ENCODE data around the gene ZBTB7B. TPM values are rescaled to one million over a fixed set of nuclear protein-coding genes. Genes with fewer than 3 reads are reported as not detected.

ZBTB7B gene
- total RNA-seq, 1 experiment from 2014 or later = 44.1 TPM

DNA sequence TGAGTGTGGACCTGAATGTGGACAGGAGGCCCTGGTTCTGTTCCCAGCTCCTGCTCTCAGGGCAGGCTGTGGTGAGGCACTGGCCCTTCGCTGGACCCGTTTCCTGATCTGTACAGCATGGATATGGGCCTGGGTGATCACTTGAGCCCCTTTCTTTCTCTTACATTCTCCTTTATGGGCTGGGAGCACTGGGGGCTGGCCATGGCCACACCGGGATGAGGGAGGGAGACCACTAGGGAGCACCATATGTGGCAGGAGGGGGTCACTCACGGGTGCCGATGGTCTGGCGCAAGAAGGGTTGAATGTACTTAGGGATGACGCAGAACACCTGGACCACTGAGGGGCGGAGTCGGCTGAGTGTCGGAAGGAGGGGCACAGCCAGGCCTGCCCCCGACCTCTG lies 28.3 kb downstream of the ZBTB7B start:
- H2AFZ ChIP-seq = no peak overlapping the region
- no peak overlapping the region for H3K27ac ChIP-seq
- intact Hi-C loops (cut with micrococcal nuclease; ENCODE audit: unreplicated experiment) = no loop called here
- CTCF ChIA-PET = no interaction called here
- H3K79me2 ChIP-seq (ENCODE audit: low read depth) = no peaks in the 10 kb centered on the region
- H3K4me2 ChIP-seq = no peak overlapping the region
- no TSS peak for BruUV-seq (replicated peaks)
- H3K27me3 ChIP-seq (ENCODE audit: insufficient read depth, low read depth) = no peaks in the 10 kb centered on the region
- no peaks in the 10 kb centered on the region for H3K9me3 ChIP-seq (ENCODE audit: insufficient read depth, low read depth)
- POLR2A ChIA-PET (ENCODE audit: unreplicated experiment) = no interaction called here
- H4K20me1 ChIP-seq (ENCODE audit: insufficient read depth) = no peaks in the 10 kb centered on the region
- TF ChIP-seq, protein P1, sequence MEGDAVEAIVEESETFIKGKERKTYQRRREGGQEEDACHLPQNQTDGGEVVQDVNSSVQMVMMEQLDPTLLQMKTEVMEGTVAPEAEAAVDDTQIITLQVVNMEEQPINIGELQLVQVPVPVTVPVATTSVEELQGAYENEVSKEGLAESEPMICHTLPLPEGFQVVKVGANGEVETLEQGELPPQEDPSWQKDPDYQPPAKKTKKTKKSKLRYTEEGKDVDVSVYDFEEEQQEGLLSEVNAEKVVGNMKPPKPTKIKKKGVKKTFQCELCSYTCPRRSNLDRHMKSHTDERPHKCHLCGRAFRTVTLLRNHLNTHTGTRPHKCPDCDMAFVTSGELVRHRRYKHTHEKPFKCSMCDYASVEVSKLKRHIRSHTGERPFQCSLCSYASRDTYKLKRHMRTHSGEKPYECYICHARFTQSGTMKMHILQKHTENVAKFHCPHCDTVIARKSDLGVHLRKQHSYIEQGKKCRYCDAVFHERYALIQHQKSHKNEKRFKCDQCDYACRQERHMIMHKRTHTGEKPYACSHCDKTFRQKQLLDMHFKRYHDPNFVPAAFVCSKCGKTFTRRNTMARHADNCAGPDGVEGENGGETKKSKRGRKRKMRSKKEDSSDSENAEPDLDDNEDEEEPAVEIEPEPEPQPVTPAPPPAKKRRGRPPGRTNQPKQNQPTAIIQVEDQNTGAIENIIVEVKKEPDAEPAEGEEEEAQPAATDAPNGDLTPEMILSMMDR (conservative IDR thresholded peaks at IDR 0.05) = no peak
- no peak for TF ChIP-seq EZH2 (IDR thresholded peaks at IDR 0.05; ENCODE audit: low read depth)
- DNase-seq = no peak
- no peaks in the 10 kb centered on the region for H3K9me2 ChIP-seq (ENCODE audit: insufficient read depth)
- H3K4me1 ChIP-seq (replicated peaks; ENCODE audit: insufficient read depth) = peaks cover 17% of the 10 kb centered on the region
- no peak overlapping the region for H3K4me3 ChIP-seq
- no peaks in the 10 kb centered on the region for H3K36me3 ChIP-seq (ENCODE audit: low read depth)
- H3F3A ChIP-seq (ENCODE audit: insufficient read depth, low read depth) = 0 out of 2 replicates have a peak, but pooled peaks cover 7% of the 10 kb centered on the region

DNA sequence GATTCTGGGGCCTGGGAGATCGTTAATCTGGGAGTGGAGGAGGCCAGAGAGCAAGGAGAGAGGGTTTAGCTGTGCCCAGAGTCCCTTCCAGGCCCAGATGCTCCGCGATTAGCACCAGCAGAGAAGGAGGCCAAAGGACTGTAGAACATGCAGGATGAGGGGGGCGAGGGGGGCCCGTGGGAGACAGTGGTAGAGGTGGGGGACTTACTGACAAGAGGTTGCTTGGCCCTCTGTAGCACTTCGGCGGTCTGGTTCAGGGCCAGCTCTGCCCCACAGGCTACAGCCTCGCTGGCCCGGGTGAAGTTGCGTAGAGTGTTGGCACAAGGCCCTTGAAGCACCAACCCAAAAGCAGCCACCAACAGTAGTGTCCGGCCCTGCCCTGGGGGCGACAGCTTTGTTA lies 30.3 kb downstream of the ZBTB7B start:
- no peak for TF ChIP-seq EZH2 (IDR thresholded peaks at IDR 0.05; ENCODE audit: low read depth)
- TF ChIP-seq, protein P1 (conservative IDR thresholded peaks at IDR 0.05) = no peak
- Histone ChIP-seq H3F3A (ENCODE audit: insufficient read depth, low read depth) (peaks cover 13% of the 10 kb centered on the region), H3K27ac (no peak overlapping the region), H3K36me3 (ENCODE audit: low read depth) (no peaks in the 10 kb centered on the region), H3K9me2 (ENCODE audit: insufficient read depth) (no peaks in the 10 kb centered on the region), H3K4me2 (no peak overlapping the region), H3K27me3 (ENCODE audit: insufficient read depth, low read depth) (no peaks in the 10 kb centered on the region), H4K20me1 (ENCODE audit: insufficient read depth) (no peaks in the 10 kb centered on the region), H3K9me3 (ENCODE audit: insufficient read depth, low read depth) (no peaks in the 10 kb centered on the region), H2AFZ (no peak overlapping the region), H3K4me1 (replicated peaks; ENCODE audit: insufficient read depth) (peaks cover 10% of the 10 kb centered on the region), H3K79me2 (ENCODE audit: low read depth) (no peaks in the 10 kb centered on the region), H3K4me3 (no peak overlapping the region)
- ChIA-PET POLR2A (ENCODE audit: unreplicated experiment) (no interaction called here), CTCF (no interaction called here)
- BruUV-seq (replicated peaks) = no TSS peak
- no peak for DNase-seq
- intact Hi-C loops (cut with micrococcal nuclease; ENCODE audit: unreplicated experiment) = no loop called here

DNA sequence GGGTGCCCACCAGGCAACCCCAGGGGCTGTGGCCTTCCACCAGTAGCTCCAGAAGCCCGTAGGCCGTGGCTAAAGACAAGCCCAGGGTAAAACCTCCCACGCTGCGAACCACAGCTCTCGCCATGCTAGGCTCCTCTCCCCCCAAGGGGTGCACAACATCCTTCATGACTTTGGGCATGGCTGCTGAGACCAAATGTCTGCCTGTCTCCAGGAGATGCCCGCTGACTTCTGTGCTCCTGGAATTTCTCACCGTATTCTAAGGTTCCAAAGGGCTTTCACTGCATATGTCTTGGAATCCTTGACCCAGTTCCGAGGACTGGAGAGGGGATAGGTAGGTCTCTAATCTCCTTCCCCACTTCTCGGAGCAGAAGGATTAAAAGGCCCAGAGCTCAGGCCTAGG lies 30.9 kb downstream of the ZBTB7B start, which contains the start of the genes DCST1 and DCST2:
DCST1 (plus strand) TSS at position 301 of the 400 bp plus-strand sequence. CDS start 213 bp downstream, outside the sequence.
DCST2 (minus strand) TSS at position 258 of the 400 bp plus-strand sequence; CDS start at position 178, 80 bp downstream.
- TF ChIP-seq EZH2 (IDR thresholded peaks at IDR 0.05; ENCODE audit: low read depth) = no peak
- TF ChIP-seq, protein P1 (conservative IDR thresholded peaks at IDR 0.05) = no peak
- H3K4me3 ChIP-seq = no peak within 1 kb of the TSS
- no peaks in the 10 kb centered on the region for H3K9me3 ChIP-seq (ENCODE audit: insufficient read depth, low read depth)
- H3K79me2 ChIP-seq (ENCODE audit: low read depth) = no peaks in the 10 kb centered on the region
- H3K9me2 ChIP-seq (ENCODE audit: insufficient read depth) = no peaks in the 10 kb centered on the region
- no peak within 1 kb of the TSS for H3K4me2 ChIP-seq
- DNase-seq = no peak
- no peaks in the 10 kb centered on the region for H3K27me3 ChIP-seq (ENCODE audit: insufficient read depth, low read depth)
- no TSS peak for BruUV-seq (replicated peaks)
- ChIA-PET POLR2A (ENCODE audit: unreplicated experiment) (no interaction called here), CTCF (no interaction called here)
- H3F3A ChIP-seq (ENCODE audit: insufficient read depth, low read depth) = peaks cover 17% of the 10 kb centered on the region
- no peak within 1 kb of the TSS for H2AFZ ChIP-seq
- H3K27ac ChIP-seq = no peak within 1 kb of the TSS
- H3K4me1 ChIP-seq (replicated peaks; ENCODE audit: insufficient read depth) = peaks cover 16% of the 10 kb centered on the region
- intact Hi-C loops (cut with micrococcal nuclease; ENCODE audit: unreplicated experiment) = no loop called here
- no peaks in the 10 kb centered on the region for H3K36me3 ChIP-seq (ENCODE audit: low read depth)
- H4K20me1 ChIP-seq (ENCODE audit: insufficient read depth) = no peaks in the 10 kb centered on the region

Data from PC-9 (cell line).